ENCODE results near the gene PPP2R5A. TPM values are rescaled to one million over a fixed set of nuclear protein-coding genes. Genes with fewer than 3 reads are reported as not detected.

PPP2R5A gene
- total and polyA plus RNA-seq, 11 donors, result 44.7 to 108 (median 63.5) TPM

GRCh38 chr1:212242288-212242984 is 42.8 kb upstream of the PPP2R5A start:
- no peaks in the 10 kb centered on the region for H3K27me3 ChIP-seq
- ATAC-seq (peak; percentile 50 to 82 (median 68)), DNase-seq (peak in 2 of 5 donors; percentile 25 to 48)
- H3K4me1 ChIP-seq, result peaks cover 0 to 50% (median 35%) of the 10 kb centered on the region in 12 donors
- H3K4me3 ChIP-seq, result peak overlapping the region in 3 of 12 donors; percentile 1 to 10 (median 6)
- H3K9me3 ChIP-seq, result no peaks in the 10 kb centered on the region
- H3K36me3 ChIP-seq, result no peaks in the 10 kb centered on the region
- WGBS, 4 donors, result 37 to 59% (median 44%) methylated on average over 11 of the region's 11 CpGs
- peak overlapping the region; percentile 33 to 79 (median 67) for H3K27ac ChIP-seq
- intact Hi-C loops (cut with DNase I), result loop anchor here in 5 of 10 donors (2.0 to 10.0 kb wide), 5 partner anchors 40 to 78 kb away; partner anchors contain the start of gene PPP2R5A (in 1 of the 5)
- TF ChIP-seq POLR2A (IDR thresholded peaks at IDR 0.05) (no peak), CTCF (IDR thresholded peaks at IDR 0.05) (no peak)

- Histone ChIP-seq H3K27ac (peak overlapping the region; percentile 33 to 79 (median 67)), H3K4me3 (no peak overlapping the region), H3K4me1 (peaks cover 0 to 51% (median 37%) of the 10 kb centered on the region in 12 donors), H3K36me3 (no peaks in the 10 kb centered on the region), H3K27me3 (no peaks in the 10 kb centered on the region), H3K9me3 (no peaks in the 10 kb centered on the region)
- TF ChIP-seq POLR2A (IDR thresholded peaks at IDR 0.05) (no peak), CTCF (IDR thresholded peaks at IDR 0.05) (no peak)
- intact Hi-C loops (cut with DNase I), result loop anchor here in 5 of 10 donors (2.0 to 10.0 kb wide), 5 partner anchors 39 to 78 kb away; partner anchors contain the start of gene PPP2R5A (in 1 of the 5)
- no peak for ATAC-seq
- 86 to 92% (median 88%) methylated on average over 1 of the region's 1 CpG for WGBS, 4 donors
- DNase-seq, result no peak
These were observed 42.3 kb upstream of the PPP2R5A start for GRCh38 chr1:212242985-212243308.

GRCh38 chr1:212244441-212244840 is 40.8 kb upstream of the PPP2R5A start:
- no peak for DNase-seq
- 87 to 98% (median 94%) methylated on average over 2 of the region's 2 CpGs for WGBS, 4 donors
- TF ChIP-seq CTCF (IDR thresholded peaks at IDR 0.05) (no peak), POLR2A (IDR thresholded peaks at IDR 0.05) (no peak)
- Histone ChIP-seq H3K27me3 (no peaks in the 10 kb centered on the region), H3K9me3 (no peaks in the 10 kb centered on the region), H3K27ac (no peak overlapping the region), H3K4me3 (no peak overlapping the region), H3K4me1 (peaks cover 0 to 40% (median 25%) of the 10 kb centered on the region in 12 donors), H3K36me3 (no peaks in the 10 kb centered on the region)
- intact Hi-C loops (cut with DNase I), result loop anchor here in 5 of 10 donors (5.0 to 10.0 kb wide), 4 partner anchors 38 to 80 kb away; no protein-coding TSS in a partner anchor
- no peak for ATAC-seq

GRCh38 chr1:212247179-212247721 is 38.0 kb upstream of the PPP2R5A start:
- Histone ChIP-seq H3K9me3 (no peaks in the 10 kb centered on the region), H3K27me3 (no peaks in the 10 kb centered on the region), H3K27ac (peak overlapping the region in 10 of 12 donors; percentile 8 to 64 (median 36)), H3K36me3 (no peaks in the 10 kb centered on the region), H3K4me1 (peaks cover 0 to 31% (median 16%) of the 10 kb centered on the region in 12 donors), H3K4me3 (peak overlapping the region in 3 of 12 donors; percentile 3 to 30 (median 10))
- 21 to 33% (median 26%) methylated on average over 8 of the region's 8 CpGs for WGBS, 4 donors
- DNase-seq (no peak), ATAC-seq (peak in 3 of 4 donors; percentile 41 to 49 (median 48))
- TF ChIP-seq POLR2A (IDR thresholded peaks at IDR 0.05), result no peak
- TF ChIP-seq CTCF (IDR thresholded peaks at IDR 0.05), result no peak
- intact Hi-C loops (cut with DNase I), result loop anchor here in 3 of 10 donors (2.0 to 10.0 kb wide), 3 partner anchors 34 to 82 kb away; no protein-coding TSS in a partner anchor

All from heart left ventricle (tissue), 16 donors.